ENCODE measurements around the gene NKD2.
A peak's percentile ranks its signal among the peaks of the same experiment; 100 is the strongest.

The NKD2 gene

DNA sequence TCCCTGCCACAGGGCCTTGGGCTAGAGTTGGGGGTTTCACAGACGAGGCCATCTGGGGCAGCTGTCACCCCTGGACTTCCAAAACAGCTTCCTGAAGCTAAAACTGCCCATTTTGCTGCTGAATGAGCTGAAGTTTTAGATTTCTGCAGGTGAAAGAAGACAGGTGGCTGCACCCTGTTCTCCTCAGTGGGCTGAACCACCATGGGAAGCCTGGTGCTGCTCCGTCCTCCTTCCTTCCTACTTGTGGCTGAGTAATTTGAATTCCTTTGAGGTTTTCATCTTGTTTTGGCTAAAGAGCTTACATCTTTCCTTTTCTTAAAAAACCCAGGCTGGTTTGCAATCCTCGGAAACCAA lies 5.3 kb downstream of the NKD2 start:
- Histone ChIP-seq H3K36me3 (peaks cover 3% of the 10 kb centered on the region; the same call in 1 of the 2 replicates), H3K27me3 (ENCODE audit: insufficient read depth, low read depth, severe bottlenecking) (peaks cover 11% of the 10 kb centered on the region), H3K9me3 (ENCODE audit: severe bottlenecking) (no peaks in the 10 kb centered on the region), H3K4me3 (ENCODE audit: low read depth, low read length) (no peak overlapping the region), H3K27ac (no peak overlapping the region)
- no peak for DNase-seq
- TF ChIP-seq, protein P1, sequence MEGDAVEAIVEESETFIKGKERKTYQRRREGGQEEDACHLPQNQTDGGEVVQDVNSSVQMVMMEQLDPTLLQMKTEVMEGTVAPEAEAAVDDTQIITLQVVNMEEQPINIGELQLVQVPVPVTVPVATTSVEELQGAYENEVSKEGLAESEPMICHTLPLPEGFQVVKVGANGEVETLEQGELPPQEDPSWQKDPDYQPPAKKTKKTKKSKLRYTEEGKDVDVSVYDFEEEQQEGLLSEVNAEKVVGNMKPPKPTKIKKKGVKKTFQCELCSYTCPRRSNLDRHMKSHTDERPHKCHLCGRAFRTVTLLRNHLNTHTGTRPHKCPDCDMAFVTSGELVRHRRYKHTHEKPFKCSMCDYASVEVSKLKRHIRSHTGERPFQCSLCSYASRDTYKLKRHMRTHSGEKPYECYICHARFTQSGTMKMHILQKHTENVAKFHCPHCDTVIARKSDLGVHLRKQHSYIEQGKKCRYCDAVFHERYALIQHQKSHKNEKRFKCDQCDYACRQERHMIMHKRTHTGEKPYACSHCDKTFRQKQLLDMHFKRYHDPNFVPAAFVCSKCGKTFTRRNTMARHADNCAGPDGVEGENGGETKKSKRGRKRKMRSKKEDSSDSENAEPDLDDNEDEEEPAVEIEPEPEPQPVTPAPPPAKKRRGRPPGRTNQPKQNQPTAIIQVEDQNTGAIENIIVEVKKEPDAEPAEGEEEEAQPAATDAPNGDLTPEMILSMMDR (IDR thresholded peaks at IDR 0.05; ENCODE audit: low read depth, low read length): no peak

DNA sequence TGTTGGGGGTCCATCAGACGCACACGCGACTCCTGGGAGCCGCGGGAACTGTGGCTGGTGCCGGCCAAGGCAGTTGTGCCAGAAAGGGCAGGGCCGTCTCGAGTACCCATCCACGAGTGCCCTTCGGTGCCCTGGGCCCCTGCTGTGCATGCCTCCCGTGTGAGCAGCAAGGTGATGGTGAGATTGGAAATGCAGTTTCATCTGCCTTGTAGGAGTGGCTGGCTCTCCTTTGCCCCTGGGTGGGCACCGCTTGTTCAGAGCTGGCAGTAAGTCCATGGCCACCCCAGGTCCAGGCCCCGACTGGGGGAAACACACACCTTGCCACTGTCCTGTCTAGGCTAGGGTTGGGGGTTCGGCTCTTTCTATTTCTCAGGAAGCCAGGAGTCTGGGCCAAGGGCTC lies 5.7 kb downstream of the NKD2 start:
- no peak overlapping the region for H3K27ac ChIP-seq
- H3K27me3 ChIP-seq (ENCODE audit: insufficient read depth, low read depth, severe bottlenecking): peaks cover 9% of the 10 kb centered on the region
- H3K4me3 ChIP-seq (ENCODE audit: low read depth, low read length): no peak overlapping the region
- H3K9me3 ChIP-seq (ENCODE audit: severe bottlenecking): no peaks in the 10 kb centered on the region
- no peak for DNase-seq
- H3K36me3 ChIP-seq: peaks cover 3% of the 10 kb centered on the region; the same call in 1 of the 2 replicates
- TF ChIP-seq, protein P1 (IDR thresholded peaks at IDR 0.05; ENCODE audit: low read depth, low read length): no peak

DNA sequence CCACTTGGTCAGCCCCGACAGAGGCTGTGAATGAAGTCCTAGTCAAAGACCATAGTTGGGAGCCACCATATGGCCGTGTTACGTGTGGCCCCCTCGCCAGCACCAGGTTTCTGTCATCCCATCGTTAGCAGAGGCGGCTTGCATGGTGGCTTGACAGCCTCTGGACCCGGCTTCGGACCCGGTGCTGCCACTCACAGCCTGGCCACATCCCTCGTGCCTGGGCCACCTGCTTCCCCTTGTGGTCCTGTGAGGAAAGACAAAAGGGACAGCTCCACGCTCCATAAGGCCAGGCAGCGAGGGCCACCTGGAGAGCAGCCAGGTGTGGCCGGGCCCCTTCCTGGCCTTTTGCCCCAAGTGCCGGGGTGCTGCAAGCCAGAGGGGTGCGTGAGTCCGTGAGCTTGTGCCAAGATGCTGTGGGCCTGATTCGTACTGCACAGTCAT lies 6.2 kb downstream of the NKD2 start:
- Histone ChIP-seq H3K9me3 (ENCODE audit: severe bottlenecking) (no peaks in the 10 kb centered on the region), H3K27ac (no peak overlapping the region), H3K36me3 (peaks cover 3% of the 10 kb centered on the region; the same call in 1 of the 2 replicates), H3K4me3 (ENCODE audit: low read depth, low read length) (no peak overlapping the region), H3K27me3 (ENCODE audit: insufficient read depth, low read depth, severe bottlenecking) (peaks cover 4% of the 10 kb centered on the region)
- no peak for DNase-seq
- TF ChIP-seq, protein P1 (IDR thresholded peaks at IDR 0.05; ENCODE audit: low read depth, low read length): 0 out of 2 replicates have a peak, but pooled peaks have one; percentile 12

DNA sequence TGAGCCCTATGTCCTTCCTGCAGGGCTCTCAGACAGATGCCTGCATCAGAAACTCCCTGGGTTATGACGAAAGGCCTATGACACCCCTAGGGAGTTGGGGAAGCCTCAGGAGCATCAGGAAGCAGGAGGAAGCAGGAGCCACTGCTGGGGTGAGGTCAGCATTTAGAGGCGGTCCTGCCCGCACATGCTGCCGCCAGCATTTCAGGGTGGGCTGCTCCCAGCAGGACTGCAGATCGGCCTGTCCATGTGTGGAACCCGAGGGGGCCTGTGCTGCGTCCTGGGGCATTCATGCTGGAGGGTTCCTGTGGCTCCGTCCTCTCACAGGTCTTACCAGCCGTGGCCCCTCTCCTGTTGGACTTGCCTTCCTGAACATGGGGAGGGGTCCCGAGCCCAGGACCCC lies 6.9 kb downstream of the NKD2 start:
- Histone ChIP-seq H3K36me3 (peaks cover 3% of the 10 kb centered on the region; the same call in 1 of the 2 replicates), H3K27ac (no peak overlapping the region), H3K4me3 (ENCODE audit: low read depth, low read length) (no peak overlapping the region), H3K27me3 (ENCODE audit: insufficient read depth, low read depth, severe bottlenecking) (no peaks in the 10 kb centered on the region), H3K9me3 (ENCODE audit: severe bottlenecking) (no peaks in the 10 kb centered on the region)
- DNase-seq: no peak
- TF ChIP-seq, protein P1 (IDR thresholded peaks at IDR 0.05; ENCODE audit: low read depth, low read length): no peak

DNA sequence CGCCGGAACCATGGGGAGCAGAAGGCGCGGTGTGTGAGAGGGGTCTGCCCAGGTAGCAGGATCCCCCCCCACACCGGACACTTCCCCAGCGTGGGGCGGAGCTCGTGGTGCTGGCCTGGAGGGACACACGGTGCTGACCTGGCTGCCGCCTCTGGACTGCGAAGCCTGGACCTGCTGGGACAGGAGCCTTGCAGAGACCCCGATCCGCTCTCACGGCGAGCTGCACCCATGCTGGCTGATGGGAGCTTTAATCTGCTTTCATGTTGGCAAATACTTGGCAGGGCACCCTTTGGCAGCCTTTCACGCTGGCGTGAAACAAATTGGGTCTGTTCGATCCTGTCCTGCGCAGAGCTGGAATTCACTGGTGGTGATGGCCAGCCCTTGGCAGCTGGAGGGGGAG lies 7.4 kb downstream of the NKD2 start:
- Histone ChIP-seq H3K9me3 (ENCODE audit: severe bottlenecking) (no peaks in the 10 kb centered on the region), H3K36me3 (peaks cover 3% of the 10 kb centered on the region; the same call in 1 of the 2 replicates), H3K27me3 (ENCODE audit: insufficient read depth, low read depth, severe bottlenecking) (no peaks in the 10 kb centered on the region), H3K27ac (no peak overlapping the region), H3K4me3 (ENCODE audit: low read depth, low read length) (no peak overlapping the region)
- DNase-seq: no peak
- TF ChIP-seq, protein P1 (IDR thresholded peaks at IDR 0.05; ENCODE audit: low read depth, low read length): no peak

DNA sequence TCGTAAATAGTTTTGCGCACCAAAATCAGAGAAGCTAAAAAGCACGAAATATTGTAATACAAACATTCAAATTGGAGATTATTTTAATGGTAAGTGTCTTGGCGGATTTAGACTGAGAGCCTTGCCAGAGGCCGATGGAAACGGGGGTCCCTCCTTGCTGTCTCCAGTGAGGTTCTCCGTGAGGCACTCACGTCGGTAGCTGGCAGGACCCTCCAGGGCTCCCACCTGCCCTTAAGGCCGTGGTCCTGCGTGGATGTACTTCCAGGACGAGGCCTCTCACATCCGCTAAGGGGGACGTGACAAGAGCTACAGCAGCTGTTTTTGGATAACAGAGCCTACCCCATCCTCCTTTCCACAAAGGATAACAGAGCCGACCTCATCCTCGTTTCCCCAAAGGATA lies 7.9 kb downstream of the NKD2 start:
- H3K36me3 ChIP-seq: peaks cover 3% of the 10 kb centered on the region; the same call in 1 of the 2 replicates
- DNase-seq: no peak
- H3K27me3 ChIP-seq (ENCODE audit: insufficient read depth, low read depth, severe bottlenecking): no peaks in the 10 kb centered on the region
- H3K9me3 ChIP-seq (ENCODE audit: severe bottlenecking): no peaks in the 10 kb centered on the region
- H3K27ac ChIP-seq: no peak overlapping the region
- TF ChIP-seq, protein P1 (IDR thresholded peaks at IDR 0.05; ENCODE audit: low read depth, low read length): no peak
- no peak overlapping the region for H3K4me3 ChIP-seq (ENCODE audit: low read depth, low read length)

Data from WERI-Rb-1 (cell line).